ENCODE measurements around the gene UROD.

DNA sequence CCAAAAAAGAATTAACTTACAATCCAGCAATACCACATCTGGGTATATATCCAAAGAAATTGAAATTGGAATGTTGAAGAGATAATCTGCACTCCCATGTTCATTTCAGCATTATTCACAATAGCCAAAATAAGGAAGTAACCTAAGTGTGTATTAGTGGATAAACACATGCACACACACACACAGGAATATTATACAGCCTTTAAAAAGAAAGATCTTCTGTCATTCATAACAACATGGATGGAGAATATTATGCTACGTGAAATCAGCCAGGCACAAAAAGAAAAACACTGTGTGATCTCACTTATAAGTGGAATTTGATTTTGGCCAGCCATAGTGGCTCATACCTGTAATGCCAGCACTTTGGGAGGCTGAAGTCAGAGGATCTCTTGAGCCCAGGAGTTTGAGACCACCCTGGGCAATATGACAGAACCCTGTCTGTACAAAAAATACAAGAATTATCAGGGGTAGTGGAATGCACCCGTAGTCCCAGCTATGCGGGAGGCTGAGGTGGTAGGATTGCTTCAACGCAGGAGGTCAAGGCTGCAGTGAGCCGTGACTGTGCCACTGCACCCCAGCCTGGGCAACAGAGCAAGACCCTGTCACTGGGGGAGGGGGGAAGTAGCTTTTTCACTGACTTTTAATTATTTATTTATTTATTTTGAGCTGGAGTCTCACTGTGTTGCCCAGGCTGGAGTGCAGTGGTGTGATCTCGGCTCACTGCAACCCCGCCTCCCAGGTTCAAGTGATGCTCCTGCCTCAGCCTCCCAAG is 16.4 kb upstream of the UROD start:
- TF ChIP-seq, protein P1, sequence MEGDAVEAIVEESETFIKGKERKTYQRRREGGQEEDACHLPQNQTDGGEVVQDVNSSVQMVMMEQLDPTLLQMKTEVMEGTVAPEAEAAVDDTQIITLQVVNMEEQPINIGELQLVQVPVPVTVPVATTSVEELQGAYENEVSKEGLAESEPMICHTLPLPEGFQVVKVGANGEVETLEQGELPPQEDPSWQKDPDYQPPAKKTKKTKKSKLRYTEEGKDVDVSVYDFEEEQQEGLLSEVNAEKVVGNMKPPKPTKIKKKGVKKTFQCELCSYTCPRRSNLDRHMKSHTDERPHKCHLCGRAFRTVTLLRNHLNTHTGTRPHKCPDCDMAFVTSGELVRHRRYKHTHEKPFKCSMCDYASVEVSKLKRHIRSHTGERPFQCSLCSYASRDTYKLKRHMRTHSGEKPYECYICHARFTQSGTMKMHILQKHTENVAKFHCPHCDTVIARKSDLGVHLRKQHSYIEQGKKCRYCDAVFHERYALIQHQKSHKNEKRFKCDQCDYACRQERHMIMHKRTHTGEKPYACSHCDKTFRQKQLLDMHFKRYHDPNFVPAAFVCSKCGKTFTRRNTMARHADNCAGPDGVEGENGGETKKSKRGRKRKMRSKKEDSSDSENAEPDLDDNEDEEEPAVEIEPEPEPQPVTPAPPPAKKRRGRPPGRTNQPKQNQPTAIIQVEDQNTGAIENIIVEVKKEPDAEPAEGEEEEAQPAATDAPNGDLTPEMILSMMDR (IDR thresholded peaks at IDR 0.05; ENCODE audit: insufficient read depth, low read depth, low read length) = no peak
- no peak for TF ChIP-seq EZH2 (IDR thresholded peaks at IDR 0.05; ENCODE audit: insufficient read depth, low read length)
